ENCODE data around the gene BAG3. TPM values are rescaled to one million over a fixed set of nuclear protein-coding genes. Genes with fewer than 3 reads are reported as not detected.

The BAG3 gene
- total and polyA plus RNA-seq, 2 of the 4 experiments (the other 2 are of a cell fraction), result 5.4 to 42.5 TPM

- H3K27ac ChIP-seq (ENCODE audit: insufficient read depth, low read length), result no peak overlapping the region
- DNase-seq (no peak), ATAC-seq (ENCODE audit: low read depth) (no peak)
- ChIA-PET CTCF (interaction anchor here (1.1 kb wide), 1 partner anchor 25 kb away, joined by 3 read pairs; no protein-coding TSS in a partner anchor), POLR2A (ENCODE audit: unreplicated experiment) (no interaction called here)
- intact Hi-C loops (cut with micrococcal nuclease) (no loop called here), in situ Hi-C loops (cut with MboI; ENCODE audit: low sequenced_read_pairs) (no loop called here), dilution Hi-C loops (cut with HindIII; ENCODE audit: low sequenced_read_pairs, unreplicated experiment) (no loop called here)
- no peak overlapping the region for H2AK5ac ChIP-seq (ENCODE audit: low read depth, low read length)
- H2BK20ac ChIP-seq (ENCODE audit: low read depth, low read length), result no peak overlapping the region
- no peak overlapping the region for H3K14ac ChIP-seq (replicated peaks; ENCODE audit: low read depth, low read length)
- H4K91ac ChIP-seq (ENCODE audit: insufficient read depth, low read depth, low read length), result no peak overlapping the region
- H3K79me1 ChIP-seq (ENCODE audit: low read depth in 1 of 2, low read length in 2 of 2), result no peaks in the 10 kb centered on the region
- no peaks in the 10 kb centered on the region for H3K27me3 ChIP-seq (ENCODE audit: control insufficient read depth, insufficient read depth, low read length)
- BruUV-seq (replicated peaks), result no TSS peak
- H2BK120ac ChIP-seq (ENCODE audit: low read depth, low read length), result no peak overlapping the region
- no peak overlapping the region for H3K18ac ChIP-seq (ENCODE audit: low read depth, low read length)
- WGBS, 2 experiments (ENCODE audit: extremely low coverage in 2 of 2, insufficient read length in 1 of 2), result 90% methylated on average over 5 of the region's 8 CpGs; no CpG with 5 or more reads in 1 of the 2 experiments
- H3K9ac ChIP-seq (ENCODE audit: low read depth, low read length), result no peak overlapping the region
- H2AFZ ChIP-seq (replicated peaks; ENCODE audit: low read length, poor library complexity), result no peak overlapping the region
- no peaks in the 10 kb centered on the region for H3K4me1 ChIP-seq (ENCODE audit: control insufficient read depth, insufficient read depth, low read length)
- no peak overlapping the region for H2AK9ac ChIP-seq (replicated peaks; ENCODE audit: low read depth, low read length, poor library complexity)
- H4K8ac ChIP-seq (ENCODE audit: low read depth in 2 of 2, low read length in 2 of 2), result no peak overlapping the region
- H2BK5ac ChIP-seq (ENCODE audit: low read depth, low read length, poor library complexity, severe bottlenecking), result no peak overlapping the region
- H3K4me3 ChIP-seq (ENCODE audit: insufficient read depth, low read depth, low read length), result no peak overlapping the region
- H3K56ac ChIP-seq (ENCODE audit: extremely low read depth, insufficient read depth, low read length), result no peak overlapping the region
- no peak overlapping the region for H3K4ac ChIP-seq (ENCODE audit: low read depth, low read length)
- H3K4me2 ChIP-seq (ENCODE audit: low read depth, low read length), result no peak overlapping the region
- no peaks in the 10 kb centered on the region for H3K36me3 ChIP-seq (ENCODE audit: control insufficient read depth, insufficient read depth, low read length)
- H2BK15ac ChIP-seq (ENCODE audit: low read depth, low read length), result no peak overlapping the region
- H3K9me3 ChIP-seq (ENCODE audit: control insufficient read depth, insufficient read depth, low read length), result peaks cover 11% of the 10 kb centered on the region
- H4K20me1 ChIP-seq (ENCODE audit: insufficient read depth, low read length), result no peaks in the 10 kb centered on the region
- TF ChIP-seq MAFK (IDR thresholded peaks at IDR 0.05; ENCODE audit: low read depth, low read length), result no peak
- TF ChIP-seq NFE2L2 (IDR thresholded peaks at IDR 0.05; ENCODE audit: low read depth, low read length), result no peak
- TF ChIP-seq, protein P1, sequence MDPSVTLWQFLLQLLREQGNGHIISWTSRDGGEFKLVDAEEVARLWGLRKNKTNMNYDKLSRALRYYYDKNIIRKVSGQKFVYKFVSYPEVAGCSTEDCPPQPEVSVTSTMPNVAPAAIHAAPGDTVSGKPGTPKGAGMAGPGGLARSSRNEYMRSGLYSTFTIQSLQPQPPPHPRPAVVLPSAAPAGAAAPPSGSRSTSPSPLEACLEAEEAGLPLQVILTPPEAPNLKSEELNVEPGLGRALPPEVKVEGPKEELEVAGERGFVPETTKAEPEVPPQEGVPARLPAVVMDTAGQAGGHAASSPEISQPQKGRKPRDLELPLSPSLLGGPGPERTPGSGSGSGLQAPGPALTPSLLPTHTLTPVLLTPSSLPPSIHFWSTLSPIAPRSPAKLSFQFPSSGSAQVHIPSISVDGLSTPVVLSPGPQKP (IDR thresholded peaks at IDR 0.05; ENCODE audit: borderline replicate concordance, low read depth, low read length), result no peak
- TF ChIP-seq RCOR1 (IDR thresholded peaks at IDR 0.05; ENCODE audit: insufficient replicate concordance, low read length), result no peak
- no peak for TF ChIP-seq FOS (IDR thresholded peaks at IDR 0.05; ENCODE audit: low read depth, low read length)
- TF ChIP-seq, protein P2, sequence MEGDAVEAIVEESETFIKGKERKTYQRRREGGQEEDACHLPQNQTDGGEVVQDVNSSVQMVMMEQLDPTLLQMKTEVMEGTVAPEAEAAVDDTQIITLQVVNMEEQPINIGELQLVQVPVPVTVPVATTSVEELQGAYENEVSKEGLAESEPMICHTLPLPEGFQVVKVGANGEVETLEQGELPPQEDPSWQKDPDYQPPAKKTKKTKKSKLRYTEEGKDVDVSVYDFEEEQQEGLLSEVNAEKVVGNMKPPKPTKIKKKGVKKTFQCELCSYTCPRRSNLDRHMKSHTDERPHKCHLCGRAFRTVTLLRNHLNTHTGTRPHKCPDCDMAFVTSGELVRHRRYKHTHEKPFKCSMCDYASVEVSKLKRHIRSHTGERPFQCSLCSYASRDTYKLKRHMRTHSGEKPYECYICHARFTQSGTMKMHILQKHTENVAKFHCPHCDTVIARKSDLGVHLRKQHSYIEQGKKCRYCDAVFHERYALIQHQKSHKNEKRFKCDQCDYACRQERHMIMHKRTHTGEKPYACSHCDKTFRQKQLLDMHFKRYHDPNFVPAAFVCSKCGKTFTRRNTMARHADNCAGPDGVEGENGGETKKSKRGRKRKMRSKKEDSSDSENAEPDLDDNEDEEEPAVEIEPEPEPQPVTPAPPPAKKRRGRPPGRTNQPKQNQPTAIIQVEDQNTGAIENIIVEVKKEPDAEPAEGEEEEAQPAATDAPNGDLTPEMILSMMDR (conservative IDR thresholded peaks at IDR 0.05; ENCODE audit: low read depth, low read length), result no peak
- no peak for TF ChIP-seq RFX5 (IDR thresholded peaks at IDR 0.05; ENCODE audit: low read depth, low read length)
- TF ChIP-seq POLR2A (IDR thresholded peaks at IDR 0.05; ENCODE audit: low read depth, low read length), result no peak
- TF ChIP-seq CEBPB (IDR thresholded peaks at IDR 0.05; ENCODE audit: low read depth, low read length), result no peak
- TF ChIP-seq USF2 (IDR thresholded peaks at IDR 0.05; ENCODE audit: low read depth, low read length), result no peak
- no peak for TF ChIP-seq CHD1 (IDR thresholded peaks at IDR 0.05; ENCODE audit: low read depth, low read length)
- no peak for TF ChIP-seq MXI1 (IDR thresholded peaks at IDR 0.05; ENCODE audit: borderline replicate concordance, low read depth, low read length)
- H3K9me1 ChIP-seq (ENCODE audit: insufficient read depth, low read length), result no peaks in the 10 kb centered on the region
- H4K5ac ChIP-seq (ENCODE audit: low read depth, low read length), result no peak overlapping the region
- H3K23ac ChIP-seq (ENCODE audit: low read depth, low read length), result no peak overlapping the region
These were observed 10.2 kb upstream of the BAG3 start for GRCh38 chr10:119640875-119641526.
